Endothelial cell (in vitro differentiated cells): ENCODE results near the gene ANKS1B. TPM values are rescaled to one million over a fixed set of nuclear protein-coding genes. Genes with fewer than 3 reads are reported as not detected.
A peak's percentile ranks its signal among the peaks of the same experiment; 100 is the strongest.

ENCODE experiments used
- DNase-seq: peaks from one replicate; pipeline ENCODE4 v3.0.0; 2021; ENCODE audit warnings: low spot score
- H3K27ac Mint-ChIP-seq: one replicate; pipeline ENCODE4 v1.8.0; 2021; ENCODE audit warnings: mixed read lengths, inconsistent platforms; ENCODE audit not compliant: unreplicated experiment
- H3K27me3 Mint-ChIP-seq: one replicate; pipeline ENCODE4 v1.8.0; 2021; ENCODE audit warnings: mild to moderate bottlenecking, moderate library complexity, mixed read lengths, inconsistent platforms; ENCODE audit not compliant: unreplicated experiment
- H3K36me3 Mint-ChIP-seq: one replicate; pipeline ENCODE4 v1.8.0; 2021; ENCODE audit warnings: mild to moderate bottlenecking, low read depth, mixed read lengths, inconsistent platforms; ENCODE audit not compliant: unreplicated experiment
- H3K4me1 Mint-ChIP-seq: one replicate; pipeline ENCODE4 v1.8.0; 2021; ENCODE audit warnings: mild to moderate bottlenecking, mixed read lengths, inconsistent platforms; ENCODE audit not compliant: unreplicated experiment
- H3K4me3 Mint-ChIP-seq: one replicate; pipeline ENCODE4 v1.8.0; 2021; ENCODE audit warnings: mild to moderate bottlenecking, mixed read lengths, inconsistent platforms; ENCODE audit not compliant: unreplicated experiment
- H3K9me3 Mint-ChIP-seq: one replicate; pipeline ENCODE4 v1.8.0; 2021; ENCODE audit warnings: mixed read lengths, inconsistent platforms; ENCODE audit not compliant: unreplicated experiment
- CTCF ChIP-seq: fragments of 200-600 bp; sonication (generic); IDR thresholded peaks from one replicate; pipeline ENCODE4 v1.5.0; 2021; ENCODE audit warnings: antibody characterized with exemption; ENCODE audit not compliant: unreplicated experiment
- total RNA-seq: library from RNA; stranded (reverse); fragmentation: NEBNext Ultra II Directional; extraction: Animal tissue kit (Norgen Biotek cat#: 25700); gene quantifications from one replicate; pipeline ENCODE4 v1.2.1, GENCODE V29; 2021; ENCODE audit not compliant: unreplicated experiment

ANKS1B gene
- total RNA-seq, 1 donor from 2014 or later = 2.6 TPM

- Mint-ChIP-seq H3K27me3 (no peaks in the 10 kb centered on the region), H3K9me3 (no peaks in the 10 kb centered on the region), H3K4me3 (no peak overlapping the region), H3K4me1 (no peaks in the 10 kb centered on the region), H3K27ac (no peak overlapping the region), H3K36me3 (no peaks in the 10 kb centered on the region)
- no peak for TF ChIP-seq CTCF
- DNase-seq = no peak
These were observed 1044.8 kb downstream of the ANKS1B start for GRCh38 chr12:98939926-98940325.

GRCh38 chr12:98939350-98939749 is 1045.4 kb downstream of the ANKS1B start:
- Mint-ChIP-seq H3K27me3 (no peaks in the 10 kb centered on the region), H3K4me3 (no peak overlapping the region), H3K4me1 (no peaks in the 10 kb centered on the region), H3K27ac (no peak overlapping the region), H3K9me3 (no peaks in the 10 kb centered on the region), H3K36me3 (no peaks in the 10 kb centered on the region)
- DNase-seq = peak; percentile 33
- peak; percentile 55 for TF ChIP-seq CTCF

GRCh38 chr12:98935847-98936246 is 1048.9 kb downstream of the ANKS1B start:
- no peaks in the 10 kb centered on the region for H3K36me3 Mint-ChIP-seq
- no peaks in the 10 kb centered on the region for H3K4me1 Mint-ChIP-seq
- no peak for DNase-seq
- no peak overlapping the region for H3K27ac Mint-ChIP-seq
- no peak for TF ChIP-seq CTCF
- no peaks in the 10 kb centered on the region for H3K9me3 Mint-ChIP-seq
- no peaks in the 10 kb centered on the region for H3K27me3 Mint-ChIP-seq
- H3K4me3 Mint-ChIP-seq = no peak overlapping the region

- no peak for DNase-seq
- H3K27me3 Mint-ChIP-seq = no peaks in the 10 kb centered on the region
- H3K4me3 Mint-ChIP-seq = no peak overlapping the region
- no peaks in the 10 kb centered on the region for H3K9me3 Mint-ChIP-seq
- H3K36me3 Mint-ChIP-seq = no peaks in the 10 kb centered on the region
- H3K4me1 Mint-ChIP-seq = peaks cover 3% of the 10 kb centered on the region
- TF ChIP-seq CTCF = no peak
- no peak overlapping the region for H3K27ac Mint-ChIP-seq
These were observed 1061.9 kb downstream of the ANKS1B start for GRCh38 chr12:98922871-98923270.

- H3K27me3 Mint-ChIP-seq = no peaks in the 10 kb centered on the region
- no peak overlapping the region for H3K4me3 Mint-ChIP-seq
These were observed 1066.4 kb downstream of the ANKS1B start for GRCh38 chr12:98918176-98918863.

More at GRCh38 chr12:98918176-98918863, 1066.4 kb downstream of the ANKS1B start:
- TF ChIP-seq CTCF = no peak
- no peak for DNase-seq
- Mint-ChIP-seq H3K36me3 (no peaks in the 10 kb centered on the region), H3K4me1 (peaks cover 3% of the 10 kb centered on the region), H3K27ac (no peak overlapping the region), H3K9me3 (no peaks in the 10 kb centered on the region)
